ENCODE results near the gene GALNTL6. TPM values are rescaled to one million over a fixed set of nuclear protein-coding genes. Genes with fewer than 3 reads are reported as not detected.

The GALNTL6 gene
- total RNA-seq, 1 donor from 2014 or later = 0.10 TPM

GRCh38 chr4:172866421-172866820 is 1053.2 kb downstream of the GALNTL6 start:
- H3K4me1 Mint-ChIP-seq (ENCODE audit: unreplicated experiment) = no peaks in the 10 kb centered on the region
- peaks cover 2% of the 10 kb centered on the region for H3K27me3 Mint-ChIP-seq (ENCODE audit: unreplicated experiment)
- no peak for DNase-seq (ENCODE audit: low spot score)
- H3K27ac Mint-ChIP-seq (ENCODE audit: unreplicated experiment) = no peak overlapping the region
- no peak overlapping the region for H3K4me3 Mint-ChIP-seq (ENCODE audit: unreplicated experiment)
- no peak for TF ChIP-seq CTCF (IDR thresholded peaks at IDR 0.05; ENCODE audit: unreplicated experiment)
- no peaks in the 10 kb centered on the region for H3K36me3 Mint-ChIP-seq (ENCODE audit: low read depth, unreplicated experiment)
- H3K9me3 Mint-ChIP-seq (ENCODE audit: unreplicated experiment) = no peaks in the 10 kb centered on the region

- H3K4me1 Mint-ChIP-seq (ENCODE audit: unreplicated experiment) = no peaks in the 10 kb centered on the region
- H3K27me3 Mint-ChIP-seq (ENCODE audit: unreplicated experiment) = peaks cover 2% of the 10 kb centered on the region
Observed at GRCh38 chr4:172867835-172868234, 1054.6 kb downstream of the GALNTL6 start.

GRCh38 chr4:172868271-172868670 is 1055.1 kb downstream of the GALNTL6 start:
- no peak for TF ChIP-seq CTCF (IDR thresholded peaks at IDR 0.05; ENCODE audit: unreplicated experiment)
- peaks cover 2% of the 10 kb centered on the region for H3K27me3 Mint-ChIP-seq (ENCODE audit: unreplicated experiment)

More at GRCh38 chr4:172867835-172868234, 1054.6 kb downstream of the GALNTL6 start:
- Mint-ChIP-seq H3K9me3 (ENCODE audit: unreplicated experiment) (no peaks in the 10 kb centered on the region), H3K4me3 (ENCODE audit: unreplicated experiment) (no peak overlapping the region), H3K27ac (ENCODE audit: unreplicated experiment) (no peak overlapping the region), H3K36me3 (ENCODE audit: low read depth, unreplicated experiment) (no peaks in the 10 kb centered on the region)
- no peak for TF ChIP-seq CTCF (IDR thresholded peaks at IDR 0.05; ENCODE audit: unreplicated experiment)
- no peak for DNase-seq (ENCODE audit: low spot score)

GRCh38 chr4:172869621-172870268 is 1056.5 kb downstream of the GALNTL6 start:
- H3K4me1 Mint-ChIP-seq (ENCODE audit: unreplicated experiment) = no peaks in the 10 kb centered on the region
- TF ChIP-seq CTCF (IDR thresholded peaks at IDR 0.05; ENCODE audit: unreplicated experiment) = no peak
- no peak overlapping the region for H3K4me3 Mint-ChIP-seq (ENCODE audit: unreplicated experiment)
- no peaks in the 10 kb centered on the region for H3K27me3 Mint-ChIP-seq (ENCODE audit: unreplicated experiment)
- H3K36me3 Mint-ChIP-seq (ENCODE audit: low read depth, unreplicated experiment) = no peaks in the 10 kb centered on the region
- no peak for DNase-seq (ENCODE audit: low spot score)
- no peaks in the 10 kb centered on the region for H3K9me3 Mint-ChIP-seq (ENCODE audit: unreplicated experiment)
- no peak overlapping the region for H3K27ac Mint-ChIP-seq (ENCODE audit: unreplicated experiment)

More at GRCh38 chr4:172868271-172868670, 1055.1 kb downstream of the GALNTL6 start:
- Mint-ChIP-seq H3K27ac (ENCODE audit: unreplicated experiment) (no peak overlapping the region), H3K4me1 (ENCODE audit: unreplicated experiment) (no peaks in the 10 kb centered on the region), H3K9me3 (ENCODE audit: unreplicated experiment) (no peaks in the 10 kb centered on the region), H3K4me3 (ENCODE audit: unreplicated experiment) (no peak overlapping the region), H3K36me3 (ENCODE audit: low read depth, unreplicated experiment) (no peaks in the 10 kb centered on the region)
- no peak for DNase-seq (ENCODE audit: low spot score)

GRCh38 chr4:172871381-172871780 is 1058.2 kb downstream of the GALNTL6 start:
- Mint-ChIP-seq H3K36me3 (ENCODE audit: low read depth, unreplicated experiment) (no peaks in the 10 kb centered on the region), H3K4me1 (ENCODE audit: unreplicated experiment) (no peaks in the 10 kb centered on the region), H3K4me3 (ENCODE audit: unreplicated experiment) (no peak overlapping the region), H3K9me3 (ENCODE audit: unreplicated experiment) (no peaks in the 10 kb centered on the region), H3K27ac (ENCODE audit: unreplicated experiment) (no peak overlapping the region), H3K27me3 (ENCODE audit: unreplicated experiment) (no peaks in the 10 kb centered on the region)
- DNase-seq (ENCODE audit: low spot score) = no peak
- TF ChIP-seq CTCF (IDR thresholded peaks at IDR 0.05; ENCODE audit: unreplicated experiment) = no peak
